Activated naive CD8-positive, alpha-beta T cell treated with anti-CD3 and anti-CD28 coated beads, Interleukin-2, amount 50 U/mL, for 24 hours (primary cell): ENCODE measurements around the gene ROMO1.
"Not testable (repeated sequence)": the region's sequence is repeated elsewhere in the genome, so short reads cannot be mapped to it uniquely, and the experiment has no call there.

Source experiments
- ATAC-seq: fragments of 150-1000 bp; cut with Tn5 transposase; one replicate; pipeline ENCODE4 v1.10.0; 2021
- DNase-seq: peaks from one replicate; pipeline ENCODE4 v3.0.0; 2021
- H3K27ac Mint-ChIP-seq: one replicate; pipeline ENCODE4 v1.8.0; 2021; ENCODE audit warnings: mild to moderate bottlenecking, mixed read lengths
- H3K27me3 Mint-ChIP-seq: one replicate; pipeline ENCODE4 v1.8.0; 2021; ENCODE audit warnings: mixed read lengths
- H3K36me3 Mint-ChIP-seq: one replicate; pipeline ENCODE4 v1.8.0; 2021; ENCODE audit warnings: low read depth, mixed read lengths
- H3K4me1 Mint-ChIP-seq: one replicate; pipeline ENCODE4 v1.8.0; 2021; ENCODE audit warnings: mixed read lengths
- H3K4me3 Mint-ChIP-seq: one replicate; pipeline ENCODE4 v1.8.0; 2021; ENCODE audit warnings: mild to moderate bottlenecking, moderate library complexity, mixed read lengths
- H3K9me3 Mint-ChIP-seq: one replicate; pipeline ENCODE4 v1.8.0; 2021; ENCODE audit warnings: mixed read lengths

Gene ROMO1

GRCh38 chr20:35711588-35712209 lies 12.5 kb downstream of the ROMO1 start:
- Mint-ChIP-seq H3K9me3 (no peaks in the 10 kb centered on the region), H3K36me3 (peaks cover 81% of the 10 kb centered on the region), H3K4me1 (peaks cover 59% of the 10 kb centered on the region), H3K4me3 (peak overlapping the region; percentile 16), H3K27me3 (no peaks in the 10 kb centered on the region), H3K27ac (peak overlapping the region; percentile 74)
- ATAC-seq (peak; percentile 46), DNase-seq (no peak)

- not testable (repeated sequence) for DNase-seq, H3K27me3 Mint-ChIP-seq, ATAC-seq, H3K4me3 Mint-ChIP-seq, H3K9me3 Mint-ChIP-seq
- peaks cover 66% of the 10 kb centered on the region for H3K4me1 Mint-ChIP-seq
- H3K27ac Mint-ChIP-seq, result peak overlapping the region; percentile 59
- peaks cover 84% of the 10 kb centered on the region for H3K36me3 Mint-ChIP-seq
These were observed 13.9 kb downstream of the ROMO1 start for GRCh38 chr20:35713120-35713519.

GRCh38 chr20:35714127-35714526 lies 14.9 kb downstream of the ROMO1 start:
- Mint-ChIP-seq H3K4me1 (peaks cover 67% of the 10 kb centered on the region), H3K9me3 (no peaks in the 10 kb centered on the region), H3K27me3 (no peaks in the 10 kb centered on the region), H3K36me3 (peaks cover 83% of the 10 kb centered on the region), H3K4me3 (no peak overlapping the region), H3K27ac (no peak overlapping the region)
- ATAC-seq, result no peak
- DNase-seq, result no peak

DNA sequence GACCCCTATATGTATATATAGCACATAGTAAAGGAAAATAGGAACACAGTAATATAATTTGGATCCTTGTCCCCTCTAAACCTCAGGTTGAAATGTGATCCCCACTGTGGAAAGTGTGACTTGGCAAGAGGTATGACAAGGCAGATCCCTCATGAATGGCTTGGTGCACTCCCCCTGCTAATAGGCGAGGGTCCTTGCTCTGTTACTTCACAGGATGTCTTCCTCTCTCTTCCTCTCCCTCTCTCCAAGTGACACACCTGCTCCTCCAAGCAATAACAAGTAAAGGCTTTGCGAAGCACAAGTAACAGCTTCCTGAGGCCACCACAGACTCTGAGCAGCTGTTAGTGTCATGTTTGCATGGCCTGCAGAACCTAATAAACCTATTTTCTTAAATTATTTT lies 16.4 kb downstream of the ROMO1 start:
- no peak for DNase-seq
- Mint-ChIP-seq H3K4me1 (peaks cover 63% of the 10 kb centered on the region), H3K36me3 (peaks cover 81% of the 10 kb centered on the region), H3K9me3 (no peaks in the 10 kb centered on the region), H3K4me3 (no peak overlapping the region), H3K27ac (peak overlapping the region; percentile 63), H3K27me3 (no peaks in the 10 kb centered on the region)
- ATAC-seq, result peak; percentile 27

- H3K27me3 Mint-ChIP-seq, result no peaks in the 10 kb centered on the region
- peaks cover 59% of the 10 kb centered on the region for H3K4me1 Mint-ChIP-seq
- no peaks in the 10 kb centered on the region for H3K9me3 Mint-ChIP-seq
- no peak overlapping the region for H3K27ac Mint-ChIP-seq
- ATAC-seq (no peak), DNase-seq (no peak)
- H3K4me3 Mint-ChIP-seq, result no peak overlapping the region
- H3K36me3 Mint-ChIP-seq, result peaks cover 77% of the 10 kb centered on the region
These were observed 17.1 kb downstream of the ROMO1 start for GRCh38 chr20:35716330-35716729.

GRCh38 chr20:35718321-35718720 lies 19.1 kb downstream of the ROMO1 start:
- ATAC-seq, result peak; percentile 18
- H3K4me3 Mint-ChIP-seq, DNase-seq, H3K27me3 Mint-ChIP-seq, H3K9me3 Mint-ChIP-seq: not testable (repeated sequence)
- Mint-ChIP-seq H3K36me3 (peaks cover 81% of the 10 kb centered on the region), H3K27ac (peak overlapping the region; percentile 29), H3K4me1 (peaks cover 58% of the 10 kb centered on the region)

GRCh38 chr20:35718972-35719635 lies 19.9 kb downstream of the ROMO1 start:
- no peak overlapping the region for H3K27ac Mint-ChIP-seq
- ATAC-seq, result no peak

GRCh38 chr20:35719717-35720116 lies 20.5 kb downstream of the ROMO1 start:
- Mint-ChIP-seq H3K27me3 (no peaks in the 10 kb centered on the region), H3K36me3 (peaks cover 83% of the 10 kb centered on the region), H3K27ac (no peak overlapping the region), H3K4me1 (peaks cover 53% of the 10 kb centered on the region), H3K9me3 (no peaks in the 10 kb centered on the region), H3K4me3 (no peak overlapping the region)
- ATAC-seq (no peak), DNase-seq (no peak)

More at GRCh38 chr20:35718972-35719635, 19.9 kb downstream of the ROMO1 start:
- Mint-ChIP-seq H3K4me1 (peaks cover 52% of the 10 kb centered on the region), H3K9me3 (no peaks in the 10 kb centered on the region), H3K36me3 (peaks cover 81% of the 10 kb centered on the region), H3K27me3 (no peaks in the 10 kb centered on the region), H3K4me3 (no peak overlapping the region)
- DNase-seq, result no peak

DNA sequence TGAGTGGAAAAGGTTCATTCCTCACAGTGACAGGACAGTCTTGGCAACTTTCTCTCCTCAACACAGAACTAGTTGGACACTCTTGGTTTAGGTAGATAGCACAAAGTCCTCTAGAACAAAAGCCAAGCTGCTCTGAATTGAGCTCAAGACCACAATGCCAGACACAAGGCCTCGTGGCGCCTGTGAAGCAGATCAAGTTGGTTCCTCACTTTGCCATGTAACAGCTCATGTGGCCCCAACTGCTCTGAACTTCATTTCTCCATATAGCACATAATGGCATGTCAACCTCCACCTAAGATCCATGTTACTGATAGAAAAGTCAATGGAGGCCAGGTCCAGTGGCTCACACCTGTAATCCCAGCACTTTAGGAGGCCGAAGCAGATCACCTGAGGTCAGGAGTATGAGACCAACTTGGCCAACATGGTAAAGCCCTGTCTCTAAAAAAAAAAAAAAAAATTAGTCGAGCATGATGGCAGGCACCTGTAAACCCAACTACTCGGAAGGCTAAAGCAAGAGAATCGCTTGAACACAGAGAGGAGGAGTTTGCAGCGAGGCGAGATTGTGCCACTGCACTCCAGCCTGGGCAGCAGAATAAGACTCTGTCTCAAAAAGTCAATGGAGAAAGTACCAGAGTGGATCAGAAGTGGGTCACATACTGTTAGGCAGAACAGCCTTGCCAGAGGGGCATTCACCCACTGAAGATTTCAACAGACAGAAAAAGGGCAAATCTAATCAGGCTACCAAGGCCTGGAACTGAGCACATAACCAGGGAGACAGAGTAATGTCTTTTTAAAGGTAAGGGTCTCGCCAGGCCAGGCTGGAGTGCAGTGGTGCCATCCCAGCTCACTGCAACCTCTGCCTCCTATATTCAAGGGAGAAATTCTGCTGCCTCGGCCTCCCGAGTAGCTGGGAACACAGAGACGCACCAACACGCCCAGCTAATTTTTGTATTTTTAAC lies 21.2 kb downstream of the ROMO1 start:
- no peaks in the 10 kb centered on the region for H3K9me3 Mint-ChIP-seq
- H3K4me1 Mint-ChIP-seq, result peaks cover 56% of the 10 kb centered on the region
- peak overlapping the region; percentile 31 for H3K27ac Mint-ChIP-seq
- DNase-seq (no peak), ATAC-seq (no peak)
- peaks cover 82% of the 10 kb centered on the region for H3K36me3 Mint-ChIP-seq
- H3K4me3 Mint-ChIP-seq, result no peak overlapping the region
- no peaks in the 10 kb centered on the region for H3K27me3 Mint-ChIP-seq

- Mint-ChIP-seq H3K27ac (peak overlapping the region; percentile 17), H3K4me1 (peaks cover 53% of the 10 kb centered on the region), H3K9me3 (no peaks in the 10 kb centered on the region), H3K4me3 (no peak overlapping the region), H3K36me3 (peaks cover 83% of the 10 kb centered on the region), H3K27me3 (no peaks in the 10 kb centered on the region)
- ATAC-seq, result no peak
- no peak for DNase-seq
These were observed 22.0 kb downstream of the ROMO1 start for GRCh38 chr20:35721219-35721618.

DNA sequence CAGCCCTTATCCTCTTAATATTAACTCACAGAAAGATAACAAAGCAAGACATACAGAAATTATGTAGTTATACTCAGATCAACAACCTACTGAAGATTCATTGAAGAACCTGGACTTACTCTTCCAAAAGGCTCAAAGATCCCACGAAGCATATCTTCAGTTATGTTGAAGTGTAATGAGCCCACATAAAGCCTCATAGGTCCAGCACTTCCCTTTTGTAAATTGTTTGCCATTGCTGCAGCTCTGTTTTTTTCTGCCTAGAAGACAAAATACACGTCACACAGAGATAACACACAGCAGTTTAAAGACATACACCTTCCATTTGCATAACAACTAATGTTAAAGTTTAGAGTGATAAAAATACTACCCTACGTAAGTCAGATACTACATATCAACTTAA lies 22.4 kb downstream of the ROMO1 start:
- H3K36me3 Mint-ChIP-seq, result peaks cover 84% of the 10 kb centered on the region
- no peak for DNase-seq
- ATAC-seq, result no peak
- no peaks in the 10 kb centered on the region for H3K9me3 Mint-ChIP-seq
- no peak overlapping the region for H3K4me3 Mint-ChIP-seq
- peak overlapping the region; percentile 17 for H3K27ac Mint-ChIP-seq
- H3K27me3 Mint-ChIP-seq, result no peaks in the 10 kb centered on the region
- H3K4me1 Mint-ChIP-seq, result peaks cover 54% of the 10 kb centered on the region

GRCh38 chr20:35723275-35723639 lies 24.1 kb downstream of the ROMO1 start:
- Mint-ChIP-seq H3K36me3 (peaks cover 81% of the 10 kb centered on the region), H3K27ac (peak overlapping the region; percentile 8), H3K4me1 (peaks cover 47% of the 10 kb centered on the region)
- not testable (repeated sequence) for H3K9me3 Mint-ChIP-seq, DNase-seq, ATAC-seq, H3K27me3 Mint-ChIP-seq, H3K4me3 Mint-ChIP-seq

- H3K9me3 Mint-ChIP-seq, H3K4me3 Mint-ChIP-seq, H3K27ac Mint-ChIP-seq, DNase-seq, ATAC-seq, H3K27me3 Mint-ChIP-seq: not testable (repeated sequence)
- Mint-ChIP-seq H3K4me1 (peaks cover 46% of the 10 kb centered on the region), H3K36me3 (peaks cover 78% of the 10 kb centered on the region)
These were observed 24.6 kb downstream of the ROMO1 start for GRCh38 chr20:35723652-35724320.
